ENCODE results near the gene KCTD11.

DNA sequence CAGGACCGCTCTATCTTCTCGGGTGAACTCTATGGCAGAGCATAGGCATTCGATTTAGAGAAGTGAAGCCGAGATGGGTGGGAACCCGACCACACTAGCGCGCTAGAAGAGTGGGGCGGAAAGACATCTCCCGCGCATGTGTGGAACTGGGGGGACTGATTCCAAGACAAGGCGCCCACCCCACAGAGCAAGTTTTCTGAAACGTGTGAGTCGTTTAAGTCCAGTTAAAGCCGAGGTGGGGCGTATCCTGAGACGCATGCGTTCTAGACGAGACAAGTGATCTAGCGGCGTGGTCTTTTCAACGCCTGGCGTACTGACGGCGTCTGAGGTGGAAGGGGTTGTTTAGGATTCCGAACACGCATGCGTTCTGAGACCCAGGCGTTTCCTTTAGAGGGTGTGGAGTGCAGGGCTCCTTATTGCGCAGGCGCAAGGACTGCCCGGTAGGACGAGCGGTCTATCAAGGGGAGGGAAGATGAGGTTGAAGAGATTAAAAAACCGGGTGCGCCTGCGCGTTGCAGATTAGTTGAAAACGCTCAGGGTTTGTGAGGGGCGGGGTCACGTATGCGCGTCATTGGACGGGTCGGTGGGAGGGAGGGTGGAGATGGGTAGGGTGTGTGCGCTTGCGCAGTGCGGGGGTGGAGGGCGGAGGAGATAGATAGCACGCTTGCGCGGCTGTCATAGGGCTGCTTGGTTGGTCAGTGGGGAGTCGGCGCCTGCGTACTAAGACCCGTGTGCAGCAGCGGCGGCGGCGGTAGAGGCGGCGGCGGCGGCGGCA is 44.9 kb upstream of the KCTD11 start, which contains the start of gene EIF5A:
- TF ChIP-seq, protein P1, sequence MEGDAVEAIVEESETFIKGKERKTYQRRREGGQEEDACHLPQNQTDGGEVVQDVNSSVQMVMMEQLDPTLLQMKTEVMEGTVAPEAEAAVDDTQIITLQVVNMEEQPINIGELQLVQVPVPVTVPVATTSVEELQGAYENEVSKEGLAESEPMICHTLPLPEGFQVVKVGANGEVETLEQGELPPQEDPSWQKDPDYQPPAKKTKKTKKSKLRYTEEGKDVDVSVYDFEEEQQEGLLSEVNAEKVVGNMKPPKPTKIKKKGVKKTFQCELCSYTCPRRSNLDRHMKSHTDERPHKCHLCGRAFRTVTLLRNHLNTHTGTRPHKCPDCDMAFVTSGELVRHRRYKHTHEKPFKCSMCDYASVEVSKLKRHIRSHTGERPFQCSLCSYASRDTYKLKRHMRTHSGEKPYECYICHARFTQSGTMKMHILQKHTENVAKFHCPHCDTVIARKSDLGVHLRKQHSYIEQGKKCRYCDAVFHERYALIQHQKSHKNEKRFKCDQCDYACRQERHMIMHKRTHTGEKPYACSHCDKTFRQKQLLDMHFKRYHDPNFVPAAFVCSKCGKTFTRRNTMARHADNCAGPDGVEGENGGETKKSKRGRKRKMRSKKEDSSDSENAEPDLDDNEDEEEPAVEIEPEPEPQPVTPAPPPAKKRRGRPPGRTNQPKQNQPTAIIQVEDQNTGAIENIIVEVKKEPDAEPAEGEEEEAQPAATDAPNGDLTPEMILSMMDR (IDR thresholded peaks at IDR 0.05 in 4 of 5, conservative IDR thresholded peaks at IDR 0.05 in 1 of 5), result no peak
- TF ChIP-seq POLR2A (IDR thresholded peaks at IDR 0.05), result peak; percentile 95 to 96

All from gastrocnemius medialis (tissue), 4 donors.